BJ (cell line): ENCODE measurements around the gene FGGY. TPM values are rescaled to one million over a fixed set of nuclear protein-coding genes. Genes with fewer than 3 reads are reported as not detected.
"Not testable (repeated sequence)": the region's sequence is repeated elsewhere in the genome, so short reads cannot be mapped to it uniquely, and the experiment has no call there.

Experiments
- CTCF ChIA-PET: fragments of 350-600 bp; formaldehyde crosslinking; extraction: SDS; loops from one replicate; lab custom pipeline; 2021; ENCODE audit warnings: antibody characterized with exemption, inconsistent platforms; lab: Yijun Ruan, JAX
- POLR2A ChIA-PET: fragments of 300-600 bp; sonication (Branson Sonifier 250); formaldehyde crosslinking; extraction: SDS; loops from one replicate; lab custom pipeline; 2021; ENCODE audit warnings: antibody characterized with exemption; lab: Charles Lee
- DNase-seq: peaks from one replicate; pipeline ENCODE4 v3.0.0-alpha.2; 2011; ENCODE audit warnings: low read depth
- H3K27me3 ChIP-seq: 2 replicates; pipeline ENCODE4 v1.6.0; 2011; ENCODE audit warnings: low read length; ENCODE audit not compliant: control insufficient read depth, insufficient read depth
- H3K36me3 ChIP-seq: 2 replicates; pipeline ENCODE4 v1.5.1; 2011; ENCODE audit warnings: low read length; ENCODE audit not compliant: control insufficient read depth, insufficient read depth
- H3K4me3 ChIP-seq: 2 replicates; pipeline ENCODE4 v1.5.1; 2011; ENCODE audit warnings: low read depth, mild to moderate bottlenecking, control low read depth, low read length
- polyA plus RNA-seq: library from polyadenylated mRNA; depleted of rRNA; stranded (reverse); fragments of >200 nt; gene quantifications from 2 replicates; pipeline ENCODE4 v1.2.3, GENCODE V29; 2011
- TF ChIP-seq, protein P1 (sequence below): IDR thresholded peaks from 2 replicates; pipeline ENCODE4 v1.5.1; 2011; ENCODE audit warnings: low read depth, mild to moderate bottlenecking, control low read depth, inconsistent platforms, low read length, moderate library complexity; ENCODE audit not compliant: insufficient read depth

The FGGY gene
- polyA plus RNA-seq, 1 experiment, result 9.9 TPM

DNA sequence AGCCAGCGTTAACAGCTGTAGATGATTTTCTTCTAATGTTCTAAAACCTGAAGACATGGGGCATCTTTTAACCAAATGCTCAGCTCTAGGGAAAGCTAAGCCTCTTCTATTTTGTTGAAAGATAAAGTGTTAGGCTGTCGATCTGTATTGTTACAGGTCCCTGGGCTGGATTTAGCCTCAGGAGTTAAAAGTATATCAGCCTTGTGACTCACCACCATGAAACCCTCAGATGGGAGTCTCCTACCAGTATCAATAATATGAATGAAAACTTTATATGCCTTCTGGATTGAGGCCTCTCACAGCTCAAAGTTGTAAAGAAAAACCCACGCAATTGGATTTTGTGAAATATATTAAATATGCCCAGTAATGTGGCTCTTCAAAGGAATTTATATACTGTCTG is 231.6 kb downstream of the FGGY start:
- CTCF ChIA-PET, result no interaction called here
- Histone ChIP-seq H3K4me3 (no peak overlapping the region), H3K36me3 (no peaks in the 10 kb centered on the region), H3K27me3 (no peaks in the 10 kb centered on the region)
- POLR2A ChIA-PET, result no interaction called here
- DNase-seq, result no peak
- TF ChIP-seq, protein P1, sequence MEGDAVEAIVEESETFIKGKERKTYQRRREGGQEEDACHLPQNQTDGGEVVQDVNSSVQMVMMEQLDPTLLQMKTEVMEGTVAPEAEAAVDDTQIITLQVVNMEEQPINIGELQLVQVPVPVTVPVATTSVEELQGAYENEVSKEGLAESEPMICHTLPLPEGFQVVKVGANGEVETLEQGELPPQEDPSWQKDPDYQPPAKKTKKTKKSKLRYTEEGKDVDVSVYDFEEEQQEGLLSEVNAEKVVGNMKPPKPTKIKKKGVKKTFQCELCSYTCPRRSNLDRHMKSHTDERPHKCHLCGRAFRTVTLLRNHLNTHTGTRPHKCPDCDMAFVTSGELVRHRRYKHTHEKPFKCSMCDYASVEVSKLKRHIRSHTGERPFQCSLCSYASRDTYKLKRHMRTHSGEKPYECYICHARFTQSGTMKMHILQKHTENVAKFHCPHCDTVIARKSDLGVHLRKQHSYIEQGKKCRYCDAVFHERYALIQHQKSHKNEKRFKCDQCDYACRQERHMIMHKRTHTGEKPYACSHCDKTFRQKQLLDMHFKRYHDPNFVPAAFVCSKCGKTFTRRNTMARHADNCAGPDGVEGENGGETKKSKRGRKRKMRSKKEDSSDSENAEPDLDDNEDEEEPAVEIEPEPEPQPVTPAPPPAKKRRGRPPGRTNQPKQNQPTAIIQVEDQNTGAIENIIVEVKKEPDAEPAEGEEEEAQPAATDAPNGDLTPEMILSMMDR, result no peak

DNA sequence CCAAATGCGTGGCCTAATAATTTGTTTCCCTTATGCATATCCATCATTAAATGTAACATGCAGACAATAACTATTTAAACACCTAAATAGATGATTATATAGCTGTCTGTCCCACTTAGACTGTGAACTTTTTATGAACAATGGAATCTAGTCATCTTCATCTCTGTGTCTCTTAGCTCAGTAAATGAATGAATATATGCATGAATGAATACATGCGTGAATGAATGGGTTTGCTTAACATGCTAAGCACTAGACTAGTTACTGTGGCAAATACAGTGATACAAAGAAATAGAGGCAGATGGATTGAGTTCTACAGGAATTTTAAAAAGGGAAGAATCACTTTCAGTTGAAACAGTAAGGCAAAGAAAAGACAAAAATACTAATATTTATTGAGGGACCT is 232.0 kb downstream of the FGGY start:
- TF ChIP-seq, protein P1, result no peak
- POLR2A ChIA-PET, result no interaction called here
- Histone ChIP-seq H3K27me3 (no peaks in the 10 kb centered on the region), H3K36me3 (no peaks in the 10 kb centered on the region), H3K4me3 (no peak overlapping the region)
- no peak for DNase-seq
- CTCF ChIA-PET, result no interaction called here

DNA sequence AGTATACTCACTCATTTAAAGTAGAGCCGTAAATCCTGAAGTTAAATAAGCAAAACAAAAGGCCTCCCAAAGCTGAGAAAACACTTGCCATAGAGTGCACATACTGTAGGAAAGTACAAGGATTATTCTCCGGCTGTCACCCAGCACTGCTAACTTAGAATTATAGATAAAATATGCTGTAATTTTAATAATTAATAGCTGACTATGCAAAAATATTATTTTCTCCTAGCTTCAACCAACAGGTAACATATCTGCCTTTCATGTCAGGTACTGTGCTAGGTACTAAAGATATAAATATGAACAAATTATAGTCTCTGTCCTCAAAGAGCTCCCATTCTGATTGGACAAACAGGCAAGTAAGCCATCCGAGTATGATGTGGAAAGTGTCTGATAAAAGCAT is 233.2 kb downstream of the FGGY start:
- H3K27me3 ChIP-seq, result no peaks in the 10 kb centered on the region
- H3K36me3 ChIP-seq, result no peaks in the 10 kb centered on the region
- POLR2A ChIA-PET, result no interaction called here
- TF ChIP-seq, protein P1, result no peak
- CTCF ChIA-PET, result interaction anchor here (0.6 to 1.2 kb wide), 2 partner anchors 15 to 45 kb away, joined by 3 to 4 read pairs; no protein-coding TSS in a partner anchor
- no peak for DNase-seq
- no peak overlapping the region for H3K4me3 ChIP-seq

DNA sequence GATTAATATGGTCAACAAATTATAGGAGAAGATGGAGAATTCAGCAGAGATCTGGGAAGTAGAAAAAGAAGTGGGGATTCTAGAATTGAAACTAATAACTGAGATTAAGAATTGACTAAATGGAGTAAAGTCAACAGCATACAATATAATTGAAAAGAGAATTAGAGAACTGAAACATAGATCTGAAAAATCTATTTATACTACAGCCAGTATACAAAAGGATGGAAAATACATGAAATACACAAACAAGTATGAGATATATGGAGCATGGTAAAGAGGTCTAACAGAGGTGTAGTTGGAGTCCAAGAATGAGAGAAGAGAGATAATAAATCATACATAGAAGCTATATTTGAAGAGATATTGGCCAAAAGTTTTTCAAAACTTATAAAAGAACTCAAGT is 235.2 kb downstream of the FGGY start:
- CTCF ChIA-PET, result interaction anchor here (1.6 kb wide), 1 partner anchor 168 kb away, joined by 3 read pairs; no protein-coding TSS in a partner anchor

DNA sequence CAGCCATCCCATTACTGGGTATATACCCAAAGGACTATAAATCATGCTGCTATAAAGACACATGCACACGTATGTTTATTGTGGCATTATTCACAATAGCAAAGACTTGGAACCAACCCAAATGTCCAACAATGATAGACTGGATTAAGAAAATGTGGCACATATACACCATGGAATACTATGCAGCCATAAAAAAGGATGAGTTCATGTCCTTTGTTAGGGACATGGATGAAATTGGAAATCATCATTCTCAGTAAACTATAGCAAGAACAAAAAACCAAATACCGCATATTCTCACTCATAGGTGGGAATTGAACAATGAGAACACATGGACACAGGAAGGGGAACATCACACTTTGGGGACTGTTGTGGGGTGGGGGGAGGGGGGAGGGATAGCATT is 241.6 kb downstream of the FGGY start:
- H3K27me3 ChIP-seq, POLR2A ChIA-PET, CTCF ChIA-PET: not testable (repeated sequence)

More for the DNA sequence above, 235.2 kb downstream of the FGGY start:
- Histone ChIP-seq H3K4me3 (no peak overlapping the region), H3K36me3 (no peaks in the 10 kb centered on the region), H3K27me3 (no peaks in the 10 kb centered on the region)
- no peak for DNase-seq
- POLR2A ChIA-PET, result no interaction called here
- TF ChIP-seq, protein P1, result no peak

More for the DNA sequence above, 241.6 kb downstream of the FGGY start:
- not testable (repeated sequence) for DNase-seq, H3K36me3 ChIP-seq, H3K4me3 ChIP-seq
